ENCODE results near the gene ITPRIP. TPM values are rescaled to one million over a fixed set of nuclear protein-coding genes. Genes with fewer than 3 reads are reported as not detected.

Gene ITPRIP
- total RNA-seq, 1 donor from 2014 or later, result 51.0 TPM

GRCh38 chr10:104334965-104335650, 3.2 kb downstream of the ITPRIP start:
- DNase-seq (ENCODE audit: low spot score in 2 of 2), result peak in 1 of 2 donors; percentile 56
- Histone ChIP-seq H3K27me3 (no peaks in the 10 kb centered on the region), H3K27ac (no peak overlapping the region), H3K9me3 (no peaks in the 10 kb centered on the region), H3K36me3 (peaks cover 0 to 6% of the 10 kb centered on the region in 2 donors), H3K4me3 (peak overlapping the region; percentile 63 to 86), H3K4me1 (peaks cover 21 to 66% of the 10 kb centered on the region in 2 donors)
- TF ChIP-seq CTCF (IDR thresholded peaks at IDR 0.05), result no peak
- intact Hi-C loops (cut with DNase I), result loop anchor here (5.0 kb wide), 1 partner anchor 213 kb away; the partner anchor contains the start of gene SFR1

GRCh38 chr10:104334561-104334960, 3.7 kb downstream of the ITPRIP start:
- Histone ChIP-seq H3K4me1 (peaks cover 25 to 68% of the 10 kb centered on the region in 2 donors), H3K4me3 (no peak overlapping the region), H3K27me3 (no peaks in the 10 kb centered on the region), H3K27ac (peak overlapping the region in 1 of 2 donors; percentile 86), H3K9me3 (no peaks in the 10 kb centered on the region), H3K36me3 (peaks cover 0 to 6% of the 10 kb centered on the region in 2 donors)
- no peak for DNase-seq (ENCODE audit: low spot score in 2 of 2)
- intact Hi-C loops (cut with DNase I), result no loop called here
- TF ChIP-seq CTCF (IDR thresholded peaks at IDR 0.05), result no peak

GRCh38 chr10:104333728-104334373, 4.4 kb downstream of the ITPRIP start:
- DNase-seq (ENCODE audit: low spot score in 2 of 2), result peak in 1 of 2 donors; percentile 58

GRCh38 chr10:104333032-104333727, 5.1 kb downstream of the ITPRIP start:
- intact Hi-C loops (cut with DNase I), result no loop called here
- H3K4me1 ChIP-seq, result peaks cover 34 to 78% of the 10 kb centered on the region in 2 donors
- peak overlapping the region; percentile 39 to 86 for H3K27ac ChIP-seq
- peak in 1 of 2 donors; percentile 61 for DNase-seq (ENCODE audit: low spot score in 2 of 2)
- H3K27me3 ChIP-seq, result no peaks in the 10 kb centered on the region
- no peaks in the 10 kb centered on the region for H3K9me3 ChIP-seq
- H3K36me3 ChIP-seq, result peaks cover 0 to 6% of the 10 kb centered on the region in 2 donors
- H3K4me3 ChIP-seq, result no peak overlapping the region
- TF ChIP-seq CTCF (IDR thresholded peaks at IDR 0.05), result no peak

More at GRCh38 chr10:104333728-104334373, 4.4 kb downstream of the ITPRIP start:
- Histone ChIP-seq H3K4me1 (peaks cover 28 to 71% of the 10 kb centered on the region in 2 donors), H3K27me3 (no peaks in the 10 kb centered on the region), H3K9me3 (no peaks in the 10 kb centered on the region), H3K36me3 (peaks cover 0 to 6% of the 10 kb centered on the region in 2 donors), H3K4me3 (no peak overlapping the region), H3K27ac (peak overlapping the region; percentile 39 to 86)
- intact Hi-C loops (cut with DNase I), result no loop called here
- no peak for TF ChIP-seq CTCF (IDR thresholded peaks at IDR 0.05)

- Histone ChIP-seq H3K4me3 (no peak overlapping the region), H3K36me3 (peaks cover 0 to 6% of the 10 kb centered on the region in 2 donors), H3K4me1 (peaks cover 42 to 85% of the 10 kb centered on the region in 2 donors), H3K27ac (peak overlapping the region; percentile 74 to 86), H3K9me3 (no peaks in the 10 kb centered on the region), H3K27me3 (no peaks in the 10 kb centered on the region)
- intact Hi-C loops (cut with DNase I), result no loop called here
- TF ChIP-seq CTCF (IDR thresholded peaks at IDR 0.05), result no peak
- peak in 1 of 2 donors; percentile 47 for DNase-seq (ENCODE audit: low spot score in 2 of 2)
Observed at GRCh38 chr10:104332243-104333031, 5.8 kb downstream of the ITPRIP start.
